ENCODE results near the gene ADGRD1.

ADGRD1 gene

DNA sequence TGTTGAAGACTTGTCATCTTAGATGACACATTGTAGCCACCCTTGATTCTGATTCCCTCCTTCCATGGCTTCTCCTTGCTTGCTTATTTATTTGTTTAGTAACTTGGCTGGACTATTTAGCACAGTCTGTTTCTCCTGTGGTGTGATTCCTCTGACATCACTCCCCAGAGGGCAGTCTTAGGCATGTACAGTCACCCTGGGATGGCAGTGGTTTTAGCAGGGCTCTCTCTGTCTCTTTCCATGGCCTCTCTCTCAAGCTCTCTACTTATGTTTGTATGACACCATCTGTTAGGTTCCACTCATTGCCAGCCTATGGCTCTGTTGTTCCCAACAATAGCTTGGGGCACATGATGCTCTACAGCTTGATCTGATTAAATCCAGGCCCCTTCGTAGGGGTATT, 158.3 kb downstream of the ADGRD1 start:
- TF ChIP-seq, protein P1, sequence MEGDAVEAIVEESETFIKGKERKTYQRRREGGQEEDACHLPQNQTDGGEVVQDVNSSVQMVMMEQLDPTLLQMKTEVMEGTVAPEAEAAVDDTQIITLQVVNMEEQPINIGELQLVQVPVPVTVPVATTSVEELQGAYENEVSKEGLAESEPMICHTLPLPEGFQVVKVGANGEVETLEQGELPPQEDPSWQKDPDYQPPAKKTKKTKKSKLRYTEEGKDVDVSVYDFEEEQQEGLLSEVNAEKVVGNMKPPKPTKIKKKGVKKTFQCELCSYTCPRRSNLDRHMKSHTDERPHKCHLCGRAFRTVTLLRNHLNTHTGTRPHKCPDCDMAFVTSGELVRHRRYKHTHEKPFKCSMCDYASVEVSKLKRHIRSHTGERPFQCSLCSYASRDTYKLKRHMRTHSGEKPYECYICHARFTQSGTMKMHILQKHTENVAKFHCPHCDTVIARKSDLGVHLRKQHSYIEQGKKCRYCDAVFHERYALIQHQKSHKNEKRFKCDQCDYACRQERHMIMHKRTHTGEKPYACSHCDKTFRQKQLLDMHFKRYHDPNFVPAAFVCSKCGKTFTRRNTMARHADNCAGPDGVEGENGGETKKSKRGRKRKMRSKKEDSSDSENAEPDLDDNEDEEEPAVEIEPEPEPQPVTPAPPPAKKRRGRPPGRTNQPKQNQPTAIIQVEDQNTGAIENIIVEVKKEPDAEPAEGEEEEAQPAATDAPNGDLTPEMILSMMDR (IDR thresholded peaks at IDR 0.05; ENCODE audit: low read depth, low read length), result no peak
- DNase-seq (ENCODE audit: extremely low read depth, low read depth), result no peak

DNA sequence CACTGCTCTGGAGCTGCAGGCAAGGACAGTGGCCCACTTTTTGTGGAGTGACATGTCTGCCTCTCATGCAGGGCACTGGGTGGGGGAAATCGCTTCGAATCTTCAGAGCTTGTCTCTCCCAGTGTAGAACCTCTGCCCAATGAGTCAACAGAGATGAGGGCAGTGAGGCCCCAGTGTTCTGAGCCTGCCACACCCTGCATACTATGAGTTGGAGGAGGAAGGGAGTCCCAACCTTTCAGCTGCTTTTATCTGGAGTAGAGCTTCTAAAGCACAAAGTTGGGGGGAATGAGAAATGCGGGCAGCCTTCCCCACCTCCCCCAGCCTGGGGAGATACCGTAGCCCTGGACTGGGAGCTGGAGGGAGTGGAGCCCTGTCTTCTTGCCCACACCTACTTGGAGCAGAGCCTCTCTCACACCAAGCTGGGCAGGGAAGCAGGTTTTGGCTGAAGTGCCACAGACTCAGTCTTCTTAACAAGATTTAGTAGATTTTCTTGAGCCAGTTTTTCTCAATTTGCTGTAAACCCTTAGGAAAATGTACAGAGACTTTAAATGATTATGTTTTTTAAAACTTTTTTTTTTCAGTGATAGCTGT, 159.1 kb downstream of the ADGRD1 start:
- TF ChIP-seq, protein P1 (IDR thresholded peaks at IDR 0.05; ENCODE audit: low read depth, low read length), result no peak
- DNase-seq (ENCODE audit: extremely low read depth, low read depth), result no peak

DNA sequence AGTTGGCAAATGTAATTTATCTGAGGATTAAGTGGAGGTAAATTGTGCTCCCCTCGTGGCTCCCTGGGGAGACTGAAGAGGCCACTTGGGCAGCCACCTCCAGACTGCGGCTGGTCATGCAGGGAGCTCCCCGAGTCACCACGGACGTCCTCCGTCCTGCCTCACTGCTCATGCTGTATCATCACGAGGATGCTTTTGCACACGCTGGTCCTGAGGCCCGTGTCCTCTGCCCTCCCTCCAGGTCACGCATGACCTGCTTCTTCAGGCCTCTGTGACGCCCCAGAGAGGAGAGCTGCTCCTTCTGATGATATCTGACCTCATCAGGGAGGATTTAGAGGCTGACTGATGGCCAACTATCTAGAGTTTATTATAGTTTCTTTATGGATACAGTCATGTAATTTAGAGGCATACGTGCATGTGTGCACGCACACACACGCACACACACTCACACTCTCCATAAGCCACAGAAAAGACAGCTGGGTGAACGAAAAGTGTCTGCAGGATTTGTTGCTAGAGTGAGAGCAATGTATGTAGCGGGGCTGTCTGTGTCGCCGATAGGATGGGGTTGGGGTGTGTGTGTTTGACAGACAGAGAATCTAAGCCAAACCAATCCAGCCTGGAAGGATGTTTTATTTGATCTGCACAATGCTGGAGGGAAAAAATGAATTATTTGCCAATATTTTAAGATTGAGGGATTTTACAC, 160.0 kb downstream of the ADGRD1 start:
- TF ChIP-seq, protein P1 (IDR thresholded peaks at IDR 0.05; ENCODE audit: low read depth, low read length), result no peak
- DNase-seq (ENCODE audit: extremely low read depth, low read depth), result no peak

DNA sequence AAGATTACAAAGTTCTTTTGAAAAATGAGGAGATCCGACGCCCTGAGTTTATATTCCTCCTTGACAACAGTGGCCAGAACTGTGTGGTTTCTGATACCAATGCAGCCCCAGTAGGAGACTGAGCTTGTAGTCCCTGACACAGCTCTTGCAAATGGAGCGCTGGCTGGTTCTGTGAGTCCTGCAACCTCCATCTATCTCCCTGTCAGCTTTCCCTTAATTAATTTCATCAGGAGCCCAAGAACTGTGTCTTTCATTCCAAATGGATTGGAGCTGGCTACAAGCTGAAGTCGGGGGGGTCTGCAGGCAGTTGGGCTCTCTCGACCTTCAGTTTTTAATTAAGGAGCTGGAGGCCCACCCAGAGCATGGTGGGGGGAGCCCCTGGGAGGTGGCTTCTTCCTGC, 160.6 kb downstream of the ADGRD1 start:
- TF ChIP-seq, protein P1 (IDR thresholded peaks at IDR 0.05; ENCODE audit: low read depth, low read length), result no peak
- DNase-seq (ENCODE audit: extremely low read depth, low read depth), result no peak

DNA sequence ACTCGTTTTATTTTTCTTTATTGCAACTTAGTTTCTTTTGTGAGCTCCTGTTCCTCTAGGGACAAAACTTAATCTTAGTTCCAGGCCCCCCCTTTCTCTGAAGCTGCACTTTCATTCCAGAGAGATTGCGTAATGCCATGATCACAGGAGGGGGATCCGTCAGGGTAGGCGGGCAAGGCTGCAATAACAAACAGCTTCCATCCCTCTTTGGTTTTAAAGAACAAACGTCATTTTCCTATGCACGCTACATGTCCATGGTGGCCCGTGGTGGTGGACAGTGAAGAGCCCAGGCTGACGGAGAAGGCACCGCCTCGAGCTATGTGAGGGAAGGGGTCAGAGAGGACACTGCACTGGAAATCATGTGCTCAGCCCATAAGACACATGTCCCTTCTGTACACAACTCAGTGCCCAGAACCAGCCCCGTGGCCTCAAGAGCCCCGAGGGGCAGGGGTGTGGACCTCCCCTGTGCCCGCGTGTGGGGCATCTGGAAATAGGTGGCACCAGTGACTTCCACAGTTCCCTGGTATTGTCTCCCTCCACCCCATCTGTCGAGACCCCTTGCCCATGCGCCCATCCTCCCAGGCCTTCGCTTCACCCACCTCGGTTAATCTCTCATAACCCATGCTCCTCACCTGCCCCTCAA, 161.4 kb downstream of the ADGRD1 start:
- no peak for DNase-seq (ENCODE audit: extremely low read depth, low read depth)
- TF ChIP-seq, protein P1 (IDR thresholded peaks at IDR 0.05; ENCODE audit: low read depth, low read length), result no peak

DNA sequence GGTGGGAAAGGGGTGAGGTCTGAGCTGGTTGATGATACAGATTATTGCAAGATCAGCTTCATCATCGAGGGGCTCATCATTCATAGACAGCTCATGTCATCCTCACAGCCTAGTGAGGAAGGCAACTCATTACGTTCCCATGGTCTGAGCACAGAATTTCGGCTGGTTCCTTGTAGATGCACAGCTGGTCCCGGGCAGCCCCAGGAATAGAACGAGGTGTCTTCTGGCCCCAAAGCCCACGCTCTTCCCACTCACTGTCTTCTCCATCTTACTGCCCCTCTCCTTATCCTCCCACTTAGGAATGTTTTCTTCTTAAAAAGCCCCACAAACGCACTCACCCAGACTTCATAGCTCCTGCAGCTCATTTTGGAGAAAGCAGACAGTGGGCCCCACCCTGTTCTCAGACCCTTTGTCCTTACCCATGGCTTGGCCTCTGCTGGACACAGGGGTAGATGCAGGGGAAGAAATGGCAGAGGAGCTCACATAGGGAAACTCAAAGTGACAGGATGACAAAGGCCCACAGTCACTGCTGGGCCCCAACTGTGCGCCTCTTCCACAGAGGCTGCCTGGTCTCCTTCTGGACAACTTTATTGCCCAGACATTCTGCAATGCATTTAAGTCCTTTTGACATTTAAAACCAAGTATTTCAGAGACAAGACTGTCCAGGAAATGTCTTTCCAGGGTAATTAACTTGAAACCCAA, 162.2 kb downstream of the ADGRD1 start:
- TF ChIP-seq, protein P1 (IDR thresholded peaks at IDR 0.05; ENCODE audit: low read depth, low read length), result no peak
- DNase-seq (ENCODE audit: extremely low read depth, low read depth), result no peak
